GM21786 (cell line): ENCODE data around the gene ZNF385D.

Source experiments
- ATAC-seq: cut with Tn5 transposase; IDR thresholded peaks from one replicate; pipeline ENCODE4 v1.9.1; 2021; ENCODE audit not compliant: unreplicated experiment

Gene ZNF385D

DNA sequence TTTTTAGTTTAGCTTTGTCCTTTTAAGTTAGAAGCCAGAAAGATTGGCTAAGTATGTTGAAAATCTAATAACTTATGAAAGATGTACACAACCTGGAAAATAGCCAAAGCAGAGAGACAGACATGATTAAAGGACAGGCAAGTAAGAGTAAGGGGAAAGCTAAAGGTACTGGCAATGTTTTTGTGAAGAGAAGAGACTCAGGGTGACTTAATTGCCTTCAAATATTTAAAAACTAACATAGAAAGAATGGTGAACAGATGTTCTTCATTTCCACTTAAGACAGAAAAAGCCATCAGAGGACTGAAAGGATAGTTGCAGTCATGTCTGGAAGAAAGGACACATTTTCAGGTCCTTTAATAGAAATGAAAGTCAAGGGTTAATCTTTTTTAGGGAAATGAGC, 68.8 kb downstream of the ZNF385D start:
- ATAC-seq, result no peak

DNA sequence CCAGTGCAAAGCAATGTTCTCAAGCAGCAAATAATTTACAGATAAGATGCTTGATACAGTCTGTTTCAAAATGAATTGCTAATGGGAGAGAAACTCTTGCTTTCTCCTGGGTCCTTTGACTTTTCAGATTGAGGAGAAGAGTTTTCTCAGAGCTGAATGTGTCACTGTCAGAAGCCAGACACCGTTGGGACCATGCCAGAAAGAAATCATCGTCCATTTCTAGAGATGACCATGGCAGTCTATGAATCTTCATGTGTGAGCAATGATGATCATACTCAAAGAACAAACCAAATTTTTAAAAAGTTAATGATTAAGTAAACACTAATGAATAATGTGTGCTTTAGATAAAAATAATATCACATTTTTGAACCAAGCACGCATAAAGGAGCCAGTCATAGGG, 77.6 kb downstream of the ZNF385D start:
- no peak for ATAC-seq

DNA sequence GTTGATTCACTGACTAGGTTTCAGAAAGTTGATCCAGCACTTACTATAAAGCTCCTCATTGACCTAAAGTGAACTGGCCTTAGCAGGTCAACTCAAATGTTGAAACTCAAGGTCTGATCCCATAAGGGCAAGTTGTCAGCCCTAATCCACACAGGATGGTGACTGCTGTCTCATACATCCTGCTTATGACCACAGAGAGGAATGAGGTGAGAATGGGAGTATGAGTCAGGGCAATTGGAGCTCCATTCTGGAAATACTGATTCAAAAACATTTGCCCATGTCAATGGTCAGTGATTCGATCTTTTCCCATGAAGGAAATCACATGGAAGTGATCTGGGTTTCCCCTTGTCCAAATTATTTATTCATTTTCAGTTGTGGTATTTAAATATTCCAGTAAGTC, 78.7 kb downstream of the ZNF385D start:
- ATAC-seq, result no peak

GRCh38 chr3:21670386-21670785, 80.6 kb downstream of the ZNF385D start:
- ATAC-seq, result no peak

DNA sequence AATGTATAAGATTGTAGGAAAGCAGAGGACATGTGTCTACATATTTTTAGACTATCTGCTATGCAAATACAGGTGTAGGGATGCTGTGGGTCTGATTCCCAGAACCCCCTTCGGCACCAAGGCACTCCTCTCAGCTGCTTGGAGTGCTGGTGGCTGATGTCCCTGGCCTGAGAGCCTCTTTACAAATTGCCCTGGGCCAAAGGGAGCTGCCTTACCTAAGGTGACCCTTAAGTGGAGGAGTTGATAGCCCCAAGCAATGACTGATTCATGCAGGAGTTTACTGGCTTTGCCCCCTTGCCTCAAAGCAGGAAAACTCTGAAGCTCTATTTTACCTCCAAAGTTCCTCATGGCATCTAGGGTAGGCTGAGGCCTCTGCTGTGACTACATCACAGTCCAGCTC, 83.0 kb downstream of the ZNF385D start:
- no peak for ATAC-seq

GRCh38 chr3:21665444-21666100, 85.4 kb downstream of the ZNF385D start:
- ATAC-seq, result no peak

GRCh38 chr3:21664996-21665395, 86.0 kb downstream of the ZNF385D start:
- ATAC-seq, result no peak

GRCh38 chr3:21662403-21662802, 88.6 kb downstream of the ZNF385D start:
- ATAC-seq, result no peak

DNA sequence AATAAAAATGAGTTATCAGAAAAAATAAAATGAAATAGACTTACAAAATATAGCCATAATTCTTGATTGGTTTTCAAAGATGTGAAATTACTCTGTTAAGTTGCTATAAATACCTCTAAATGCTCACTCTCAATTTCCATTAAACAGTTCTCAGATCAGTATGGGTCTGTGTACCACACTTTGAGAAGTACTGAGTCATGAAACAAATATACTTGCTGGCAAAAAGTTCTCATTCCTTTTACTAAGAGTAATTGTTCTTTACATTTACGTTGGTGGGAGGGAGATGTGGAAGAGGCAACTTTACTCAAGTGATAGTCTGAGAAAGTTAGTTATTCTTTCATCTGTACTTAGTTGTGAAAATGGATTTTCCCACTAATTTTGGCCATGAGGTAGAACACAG, 96.3 kb downstream of the ZNF385D start:
- ATAC-seq, result no peak

DNA sequence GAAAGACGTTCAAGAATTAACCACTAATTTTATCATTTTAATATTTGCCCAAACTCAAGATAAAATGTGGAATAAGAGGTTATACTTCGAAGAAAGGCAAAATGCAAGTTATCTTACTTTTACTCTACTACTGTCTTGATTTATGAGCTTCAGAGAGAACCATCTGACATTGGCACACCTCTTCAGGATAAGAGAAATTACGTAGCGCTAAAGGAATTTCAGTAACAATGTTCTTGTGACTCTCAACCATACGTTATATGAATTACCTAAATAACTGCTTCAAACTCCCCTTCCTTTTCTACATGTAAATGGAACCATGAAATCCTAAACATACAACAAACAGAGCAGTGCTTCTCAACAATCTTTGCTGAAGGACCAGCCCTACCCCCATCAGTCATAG, 96.8 kb downstream of the ZNF385D start:
- no peak for ATAC-seq

DNA sequence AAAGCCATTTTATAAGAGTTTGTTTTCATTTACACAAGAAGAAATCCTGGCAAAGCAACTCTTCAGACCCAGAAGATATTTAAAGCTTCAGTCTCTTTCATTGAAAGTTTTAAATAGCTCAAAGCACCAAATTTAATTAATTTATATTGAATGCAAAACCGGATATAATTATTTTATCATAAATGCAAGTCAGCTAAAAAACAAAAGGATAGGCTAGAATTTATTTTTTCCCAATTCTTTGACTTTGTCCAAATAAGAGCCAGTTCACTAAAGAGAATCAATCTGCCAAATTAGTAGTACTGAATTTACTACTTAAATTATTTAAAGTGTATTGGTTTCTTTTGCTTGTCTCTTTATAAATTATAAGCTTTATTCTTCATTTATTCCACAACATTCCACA, 101.5 kb downstream of the ZNF385D start:
- no peak for ATAC-seq

- ATAC-seq, result no peak
These were observed 103.0 kb downstream of the ZNF385D start for GRCh38 chr3:21647961-21648360.

DNA sequence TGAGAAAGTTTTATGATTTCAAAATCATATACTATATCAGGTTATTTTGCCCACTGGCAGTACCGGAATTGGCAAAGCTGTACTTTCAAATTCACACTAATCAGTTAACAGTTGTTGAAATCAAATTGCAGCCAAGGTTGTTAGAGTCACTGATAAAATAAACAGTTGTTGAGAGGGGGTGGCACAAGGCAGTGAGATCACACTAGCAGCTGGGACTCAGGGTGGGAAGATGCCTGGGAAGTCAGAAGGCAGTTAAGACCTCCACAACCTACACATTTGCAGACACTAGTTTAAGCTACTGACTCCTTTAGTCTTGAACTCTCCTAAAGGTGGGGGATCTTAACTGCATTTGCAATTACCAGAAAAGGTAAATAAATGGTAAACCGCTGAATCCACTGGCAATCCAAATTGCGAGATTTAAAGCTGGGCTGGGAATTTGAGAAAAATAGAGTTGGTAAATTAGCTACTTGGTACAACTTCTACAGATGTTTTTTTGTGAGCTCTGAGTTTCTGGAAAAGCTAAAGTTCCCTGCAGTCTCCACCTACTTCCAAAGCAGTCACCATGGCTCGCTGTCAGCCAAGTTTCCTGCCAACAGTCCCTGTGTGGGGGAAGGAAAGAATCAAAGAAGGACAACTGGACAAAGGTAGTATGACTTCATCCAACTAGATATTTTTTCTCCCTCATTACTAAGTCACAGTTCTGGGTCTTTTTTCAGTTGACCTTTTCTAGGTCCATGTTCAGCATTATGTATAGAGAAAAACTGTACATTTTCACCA, 105.7 kb downstream of the ZNF385D start:
- no peak for ATAC-seq

DNA sequence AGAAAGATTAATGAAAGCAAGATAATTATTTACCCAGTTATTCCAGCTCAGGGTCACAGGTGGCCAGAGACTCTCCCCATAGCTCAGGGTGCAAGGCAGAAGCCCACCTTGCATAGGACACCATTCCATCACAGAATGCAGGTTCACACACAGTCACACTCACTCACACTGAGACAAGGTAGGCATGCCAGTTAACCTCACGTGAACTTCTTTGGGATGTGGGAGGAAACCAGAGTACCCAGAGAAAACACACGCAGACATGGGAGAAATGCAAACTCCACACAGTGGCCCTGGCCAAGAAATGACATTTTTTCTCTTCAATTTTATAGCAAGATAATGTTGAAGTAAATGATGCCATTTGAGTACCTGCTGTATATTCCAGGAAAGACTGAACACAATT, 106.7 kb downstream of the ZNF385D start:
- ATAC-seq, result no peak

- ATAC-seq, result no peak
These were observed 107.3 kb downstream of the ZNF385D start for GRCh38 chr3:21643752-21644151.

GRCh38 chr3:21642433-21642832, 108.6 kb downstream of the ZNF385D start:
- no peak for ATAC-seq

DNA sequence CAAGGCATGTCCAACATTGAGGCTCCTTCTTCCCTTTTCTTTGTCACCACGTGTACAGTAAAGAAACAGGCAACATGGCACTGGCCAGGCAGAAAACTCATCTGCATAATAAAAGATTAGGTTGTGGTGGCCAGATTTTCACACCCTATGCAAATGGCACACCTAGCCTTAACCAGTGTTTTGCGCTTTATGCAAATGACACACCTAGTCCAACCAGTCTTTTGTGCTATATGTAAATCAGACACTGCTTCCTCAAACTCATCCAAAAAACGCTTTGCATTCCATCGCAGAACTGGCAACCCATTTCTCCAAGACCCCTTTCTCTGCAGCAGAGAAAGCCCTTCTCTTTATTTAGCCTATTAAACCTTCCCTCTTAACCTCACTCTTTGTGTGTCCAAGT, 109.1 kb downstream of the ZNF385D start:
- ATAC-seq, result no peak

DNA sequence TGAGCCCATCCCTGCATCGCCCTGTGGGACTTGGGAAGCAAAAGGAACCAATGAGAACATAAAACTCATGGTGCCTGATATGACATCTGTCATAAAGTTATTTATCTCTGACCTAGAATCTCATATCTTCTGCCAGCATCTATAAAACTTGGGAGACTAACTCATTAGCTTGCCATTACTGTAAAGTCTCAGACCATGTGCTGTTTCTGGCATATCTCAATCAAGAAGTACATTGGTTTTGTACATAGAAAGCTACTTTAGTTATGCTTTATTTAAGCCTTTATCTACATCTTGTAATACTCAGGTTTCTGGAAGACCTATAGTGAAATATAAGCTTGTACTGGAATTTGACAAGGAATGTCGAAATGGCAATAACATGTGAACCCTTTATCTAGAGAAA, 112.5 kb downstream of the ZNF385D start:
- no peak for ATAC-seq

DNA sequence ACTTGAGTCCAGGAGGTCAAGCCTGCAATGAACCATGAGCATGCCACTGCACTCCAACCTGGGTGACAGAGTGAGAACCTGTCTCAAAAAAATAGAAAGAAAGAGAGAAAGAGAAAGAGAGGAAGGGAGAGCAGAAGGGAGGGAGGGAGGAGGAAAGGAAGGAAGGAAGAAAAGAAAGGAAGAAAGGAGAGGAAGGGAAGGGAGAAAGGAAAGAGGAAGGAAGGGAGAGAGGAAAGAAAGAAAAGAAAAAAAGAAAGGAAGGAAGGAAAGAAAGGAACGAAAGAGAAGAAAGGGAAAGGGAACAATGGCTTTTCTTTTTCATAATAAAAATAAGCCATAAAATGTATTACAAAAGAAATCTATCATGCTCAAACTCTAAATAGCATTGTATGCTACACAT, 116.9 kb downstream of the ZNF385D start:
- no peak for ATAC-seq

GRCh38 chr3:21624524-21624923, 126.5 kb downstream of the ZNF385D start:
- no peak for ATAC-seq

DNA sequence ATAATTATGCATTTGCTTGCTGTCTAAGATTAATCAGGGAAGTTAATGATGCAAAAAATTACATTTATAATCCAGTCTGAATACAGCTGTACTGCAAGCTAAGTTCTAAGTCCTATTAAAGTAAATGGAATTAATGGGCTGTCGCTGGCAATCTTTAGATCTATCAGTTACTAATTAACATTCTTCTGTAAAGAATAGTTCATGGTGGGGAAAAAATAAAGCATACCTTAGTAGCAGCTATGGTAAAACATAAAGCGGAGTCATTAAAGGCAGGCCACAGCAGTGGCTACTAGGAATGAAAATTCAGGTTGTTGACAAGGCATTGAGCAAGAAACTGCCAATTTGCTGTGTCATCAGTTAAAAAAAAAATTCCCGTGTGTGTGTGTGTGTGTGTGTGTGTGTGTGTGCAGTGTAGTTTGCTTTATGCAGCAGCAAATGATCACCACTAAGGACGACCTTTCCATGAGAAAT, 129.8 kb downstream of the ZNF385D start:
- no peak for ATAC-seq

DNA sequence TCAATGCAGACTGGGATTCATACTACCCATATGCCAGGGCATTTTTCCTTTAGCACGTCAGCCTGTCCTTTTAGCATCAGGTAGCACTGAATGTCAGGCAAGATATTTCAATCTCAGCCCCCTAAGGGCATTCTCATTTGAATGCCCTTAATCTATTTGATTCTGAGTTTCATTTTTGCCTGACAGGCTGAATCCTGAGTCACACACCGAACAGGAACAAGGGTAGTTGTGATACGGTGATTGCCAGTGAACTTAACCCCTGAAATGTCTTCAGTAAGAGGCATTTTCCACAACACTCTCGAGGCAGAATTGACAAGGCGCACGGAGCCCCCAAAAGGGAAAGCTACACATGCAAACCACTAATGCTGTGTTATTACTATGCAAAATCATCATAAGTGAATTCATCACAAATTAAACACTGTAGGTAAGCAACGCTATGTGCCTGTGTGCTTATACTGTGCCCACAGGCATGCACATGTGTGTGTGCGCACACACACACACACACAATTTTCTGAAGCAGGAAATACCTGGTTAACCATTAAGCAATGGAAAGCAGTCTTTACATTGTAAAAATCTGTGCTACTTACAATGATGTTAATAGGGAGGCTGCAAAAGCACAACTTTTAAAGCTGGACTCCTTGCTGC, 130.4 kb downstream of the ZNF385D start:
- ATAC-seq, result no peak
